ENCODE data around the gene COA1.
A peak's percentile ranks its signal among the peaks of the same experiment; 100 is the strongest.

Gene COA1

DNA sequence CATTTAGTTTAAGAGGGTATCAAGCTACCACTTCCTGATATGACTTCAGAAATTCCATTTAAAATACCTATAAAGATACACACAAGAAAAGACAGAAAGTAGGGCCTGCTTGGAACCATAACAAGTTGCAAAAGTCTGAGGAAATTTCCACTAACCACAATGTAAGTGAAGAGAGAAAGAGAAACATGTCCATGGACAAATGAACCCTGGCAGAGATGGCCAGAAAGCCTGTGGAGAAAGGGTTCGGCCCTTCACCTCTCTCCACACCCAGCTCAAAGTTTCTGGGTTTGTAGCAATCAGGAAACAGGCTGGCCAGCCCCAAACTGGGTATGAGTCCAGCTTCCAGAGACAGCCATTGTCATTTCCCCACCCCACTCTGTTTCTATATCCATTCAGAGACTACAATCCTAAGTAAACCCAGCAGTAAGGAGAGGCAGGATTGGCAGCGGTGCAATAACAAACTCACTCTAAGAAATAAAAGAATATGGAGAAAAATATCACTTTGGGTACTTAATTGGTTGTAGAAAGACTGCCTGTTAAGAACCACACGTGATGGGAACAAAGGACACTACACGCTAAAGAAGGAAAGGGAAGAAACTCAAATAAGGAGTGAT is 75.3 kb downstream of the COA1 start:
- no peak for DNase-seq (ENCODE audit: low read depth in 3 of 3)

DNA sequence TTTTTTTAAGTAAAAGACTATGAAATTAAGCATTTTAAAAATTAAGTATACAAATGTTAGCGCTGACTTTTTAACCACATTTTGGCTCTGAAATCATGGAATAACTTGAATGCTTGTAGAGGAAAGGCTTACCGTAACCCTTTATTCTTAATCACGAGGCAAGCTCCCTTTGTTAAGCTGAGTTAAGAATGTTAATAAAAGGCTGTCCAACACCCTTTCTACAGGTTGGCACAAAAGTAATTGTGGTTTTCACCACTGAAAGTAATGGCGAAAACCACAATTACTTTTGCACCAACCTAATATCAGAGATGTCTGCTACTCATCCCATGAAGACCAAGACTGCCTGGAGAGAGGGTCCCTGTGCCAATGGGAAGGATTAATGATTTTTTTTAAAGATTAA is 75.9 kb downstream of the COA1 start:
- no peak for DNase-seq (ENCODE audit: low read depth in 3 of 3)

DNA sequence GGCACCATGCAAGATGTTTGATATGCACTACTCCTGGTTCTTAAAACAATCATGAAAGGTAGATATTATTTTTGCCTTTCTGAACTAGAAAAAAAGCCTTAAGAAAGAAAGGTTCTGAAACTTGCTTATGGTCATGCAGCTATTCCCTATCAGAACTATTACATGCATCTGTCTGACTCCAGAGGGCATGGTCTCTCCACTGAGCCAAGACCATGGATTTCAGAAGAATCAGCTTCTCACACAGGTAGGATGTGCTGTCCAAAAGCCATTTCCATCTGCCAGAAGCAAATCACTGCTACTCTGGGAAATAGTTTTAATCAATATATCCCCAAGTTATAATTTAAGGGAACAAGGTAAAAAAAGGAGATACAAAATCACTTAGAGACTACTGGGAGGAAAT is 77.0 kb downstream of the COA1 start:
- DNase-seq (ENCODE audit: low read depth in 3 of 3), result no peak

DNA sequence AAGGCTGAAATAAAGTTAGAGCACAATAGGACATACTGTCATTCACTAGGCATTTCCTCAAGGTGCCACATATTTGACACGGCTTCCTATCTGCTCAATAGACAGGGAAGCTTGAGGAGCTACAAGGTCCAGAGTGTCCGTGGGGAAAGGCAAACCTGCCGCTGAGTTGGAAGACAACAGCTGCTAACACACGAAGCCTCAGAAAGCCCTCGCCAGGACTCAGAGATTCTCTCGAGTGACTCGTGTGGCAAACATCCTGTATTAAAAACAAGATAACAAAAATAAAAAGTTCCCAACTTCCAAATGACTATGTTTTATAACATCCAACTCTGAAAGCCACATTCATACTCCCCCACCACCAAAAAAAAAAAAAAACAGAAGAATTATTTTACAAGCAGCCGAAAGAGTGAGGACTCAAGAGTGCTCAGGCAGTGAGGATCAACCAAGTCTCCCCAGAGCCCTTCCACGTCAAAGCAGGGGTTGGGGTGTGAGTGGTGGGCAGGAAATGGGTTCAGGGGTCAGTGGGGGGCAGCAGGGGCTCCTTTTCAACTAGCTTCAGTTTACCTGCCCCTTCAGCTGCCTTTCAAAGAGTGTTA is 78.8 kb downstream of the COA1 start:
- no peak for DNase-seq (ENCODE audit: low read depth in 3 of 3)

DNA sequence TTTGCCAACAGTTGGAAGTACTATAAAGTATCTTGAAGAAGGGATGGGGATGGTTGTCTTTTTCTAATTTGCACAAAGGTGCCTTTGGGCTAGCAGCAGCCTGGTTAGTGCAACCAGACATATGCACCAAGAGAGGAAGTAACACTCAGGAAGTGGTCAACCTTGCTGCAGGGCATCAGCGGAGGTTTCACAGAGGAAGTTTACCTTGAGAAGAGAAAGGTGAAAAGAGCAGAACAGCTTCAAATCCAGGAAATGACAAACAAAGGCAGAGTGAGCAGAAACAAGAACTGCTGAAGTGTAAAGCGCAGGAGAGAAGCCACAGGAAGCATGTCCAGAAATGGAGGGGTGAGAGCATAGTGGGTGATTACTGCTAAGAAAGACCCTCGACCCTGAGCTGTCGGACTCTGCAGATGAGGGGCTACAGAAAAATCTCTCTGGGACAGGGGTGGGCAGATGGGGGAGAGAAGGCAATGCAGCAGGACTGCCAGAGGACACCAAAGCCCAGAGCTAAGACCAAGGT is 79.5 kb downstream of the COA1 start:
- peak in 1 of 3 experiments; percentile 37 for DNase-seq (ENCODE audit: low read depth in 3 of 3)

DNA sequence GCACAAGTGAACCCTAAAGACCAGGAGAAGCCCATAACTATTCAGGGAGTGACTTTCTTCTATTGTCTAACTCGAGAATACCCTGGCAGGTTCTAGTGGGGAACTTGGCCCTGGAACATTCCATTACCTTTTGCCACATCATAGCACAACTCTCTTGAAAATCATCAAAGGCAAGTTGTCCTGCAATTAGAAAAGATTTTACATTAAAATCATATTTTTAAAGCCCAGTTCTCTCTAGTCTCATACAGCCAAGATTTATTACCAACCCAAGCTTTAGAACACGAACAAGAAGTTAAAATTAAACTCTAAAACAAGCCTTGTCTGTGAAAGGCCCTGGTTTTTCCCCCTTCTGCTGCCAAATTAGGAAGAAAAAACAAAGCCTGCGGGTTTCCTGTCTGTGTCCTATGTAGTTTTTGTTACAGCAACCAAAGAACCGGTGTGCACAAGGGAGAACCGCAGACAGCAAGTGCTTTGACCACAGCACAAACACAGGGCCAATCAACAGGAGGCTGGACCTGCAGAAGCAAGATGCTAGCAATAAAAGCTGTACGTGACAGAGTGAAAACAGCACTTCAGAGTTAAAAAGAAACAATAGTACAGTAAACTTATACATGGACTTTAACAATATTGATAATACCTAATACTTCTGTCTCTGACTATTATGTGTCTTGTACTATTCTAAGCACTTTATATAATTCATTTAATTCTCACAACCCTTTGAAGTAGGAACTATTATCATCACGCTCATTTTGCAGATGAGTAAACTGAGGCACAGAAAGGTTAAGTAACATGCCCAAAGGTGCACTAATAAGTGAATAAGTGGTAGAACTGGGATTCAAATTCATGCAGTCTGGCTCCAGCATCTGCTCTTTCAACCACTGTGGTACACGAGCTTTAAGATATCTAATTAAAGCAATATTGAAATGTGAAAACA is 80.6 kb downstream of the COA1 start:
- no peak for DNase-seq (ENCODE audit: low read depth in 3 of 3)

DNA sequence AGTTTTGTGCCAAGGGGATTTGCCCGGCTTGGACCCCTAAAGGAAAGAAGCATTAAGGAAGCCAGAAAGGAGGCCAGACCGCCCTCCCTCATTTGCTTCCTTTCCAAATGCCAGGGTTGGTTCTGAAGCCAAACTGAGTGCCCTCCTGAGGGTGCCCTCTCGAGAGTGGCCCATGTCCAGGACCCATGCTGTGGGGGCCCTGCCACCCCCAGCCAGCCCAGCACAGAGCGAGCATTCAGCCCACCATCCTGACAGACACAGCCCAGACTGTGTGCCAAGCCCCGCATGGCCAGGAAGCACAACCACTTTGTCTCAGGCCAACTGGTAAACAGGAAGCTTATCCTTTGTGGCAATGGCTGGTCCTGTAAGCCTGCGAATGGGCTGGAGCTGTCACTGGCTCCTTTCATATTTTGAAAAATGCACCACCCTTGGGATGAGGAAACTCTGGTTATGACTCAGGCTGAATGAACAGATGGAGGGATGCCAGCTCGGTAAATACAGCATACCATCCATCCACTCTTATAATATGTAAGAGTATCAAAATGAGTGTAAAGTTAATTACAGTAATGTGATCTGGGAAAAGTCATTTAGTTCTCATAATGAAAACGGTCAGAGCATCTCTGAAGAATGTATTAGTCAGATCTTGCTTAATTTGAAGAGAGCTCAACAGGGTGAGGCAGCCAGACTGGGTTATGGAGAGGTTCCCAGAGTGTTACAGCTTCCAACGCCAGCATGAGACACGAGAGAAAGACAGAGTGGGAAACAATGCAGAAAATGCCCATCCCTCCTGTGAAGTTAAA is 81.5 kb downstream of the COA1 start:
- peak in 1 of 3 experiments; percentile 12 for DNase-seq (ENCODE audit: low read depth in 3 of 3)

DNA sequence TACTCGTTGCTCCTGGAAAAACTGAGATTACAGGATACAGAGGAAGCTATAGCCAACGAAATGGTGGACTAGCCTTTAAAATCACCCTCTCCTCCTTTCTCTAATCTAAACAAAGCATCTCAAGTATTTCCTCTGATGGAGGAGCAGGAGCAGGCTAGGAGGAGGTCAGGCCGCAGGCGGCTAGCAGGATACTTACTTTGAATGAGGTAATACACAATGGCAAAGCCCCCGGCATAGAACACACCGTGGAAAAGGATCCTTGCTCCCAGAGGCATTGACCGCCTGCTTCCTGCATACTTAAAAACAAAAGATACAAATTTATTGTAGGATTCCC is 82.0 kb downstream of the COA1 start:
- no peak for DNase-seq (ENCODE audit: low read depth in 3 of 3)

DNA sequence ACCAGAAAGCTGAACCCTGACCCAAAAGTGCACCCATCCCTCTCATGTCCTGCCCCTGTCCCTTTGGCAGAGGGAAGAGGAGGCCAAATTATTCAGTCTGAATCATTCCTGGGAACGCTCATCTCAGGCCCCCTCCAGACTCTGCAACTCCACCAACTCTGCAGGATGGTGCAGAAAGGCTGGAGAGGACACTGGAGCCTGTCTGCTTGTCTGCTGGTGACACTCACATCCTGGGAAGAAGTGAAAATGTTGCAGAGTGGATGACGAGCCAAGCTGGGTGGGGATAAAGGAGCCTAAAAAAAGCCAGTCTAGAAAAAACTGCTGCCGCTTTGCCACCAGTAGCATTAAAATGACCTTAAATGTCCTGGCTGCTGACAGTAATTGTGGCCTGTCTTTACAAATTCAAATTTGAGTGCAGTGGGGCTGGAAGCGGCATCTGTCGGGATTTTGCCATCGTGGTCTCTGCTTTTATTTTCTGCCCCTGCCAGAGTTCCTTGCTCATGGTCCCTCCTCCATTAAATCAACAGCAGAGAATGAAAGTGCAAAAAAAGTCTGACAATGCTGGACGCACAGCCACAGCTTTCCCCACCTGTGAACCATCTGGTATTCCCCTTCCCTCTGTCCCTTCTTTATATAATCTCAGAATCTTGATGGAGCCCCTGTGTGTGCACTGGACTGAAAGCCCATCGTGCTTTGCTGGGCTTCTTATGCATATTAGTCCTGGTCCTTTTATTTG is 82.6 kb downstream of the COA1 start:
- DNase-seq (ENCODE audit: low read depth in 3 of 3), result no peak

DNA sequence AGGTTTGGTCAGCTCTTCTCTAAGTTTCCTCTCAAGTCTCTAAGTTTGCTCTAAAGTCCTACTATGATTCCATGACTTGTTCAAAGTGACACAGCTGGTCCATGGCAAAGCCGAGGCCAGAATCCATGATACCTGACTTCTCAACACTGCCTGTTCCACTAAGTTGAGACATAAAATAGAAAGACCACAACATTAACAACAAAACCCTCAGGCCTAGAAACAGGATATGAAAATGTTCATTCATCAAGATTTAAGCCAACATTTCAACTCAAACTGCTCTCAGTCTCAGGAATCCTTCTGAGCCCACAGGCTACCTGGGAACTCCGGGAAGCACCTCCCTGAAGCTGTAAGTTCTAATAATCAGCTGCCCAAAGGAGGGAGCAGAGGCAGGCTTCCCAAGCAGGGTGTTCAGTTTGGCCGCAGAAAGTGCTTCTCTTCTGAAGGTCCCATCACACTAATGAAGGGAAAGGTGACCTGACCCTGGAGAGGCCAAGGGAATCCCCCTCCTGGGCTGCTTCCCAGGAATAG is 83.6 kb downstream of the COA1 start:
- DNase-seq (ENCODE audit: low read depth in 3 of 3), result no peak

DNA sequence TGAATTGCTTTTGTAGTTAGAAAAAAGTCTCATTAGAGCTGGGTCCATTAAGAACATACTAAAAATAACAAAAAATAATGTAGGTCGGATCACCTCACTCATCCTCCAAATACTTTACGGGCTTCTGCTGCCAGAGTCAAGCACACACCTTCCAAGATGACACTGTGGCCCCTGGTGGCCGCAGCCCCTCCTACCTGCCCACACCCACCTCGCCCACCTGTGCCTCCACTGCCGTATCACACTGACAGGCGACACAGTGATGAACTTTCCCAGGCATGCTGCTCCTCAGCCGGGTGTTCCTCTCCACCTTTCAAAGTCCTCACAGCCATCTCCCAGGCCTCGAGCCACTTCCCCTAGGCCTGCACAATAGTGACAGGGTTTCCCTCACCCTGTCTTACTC is 85.5 kb downstream of the COA1 start:
- no peak for DNase-seq (ENCODE audit: low read depth in 3 of 3)

DNA sequence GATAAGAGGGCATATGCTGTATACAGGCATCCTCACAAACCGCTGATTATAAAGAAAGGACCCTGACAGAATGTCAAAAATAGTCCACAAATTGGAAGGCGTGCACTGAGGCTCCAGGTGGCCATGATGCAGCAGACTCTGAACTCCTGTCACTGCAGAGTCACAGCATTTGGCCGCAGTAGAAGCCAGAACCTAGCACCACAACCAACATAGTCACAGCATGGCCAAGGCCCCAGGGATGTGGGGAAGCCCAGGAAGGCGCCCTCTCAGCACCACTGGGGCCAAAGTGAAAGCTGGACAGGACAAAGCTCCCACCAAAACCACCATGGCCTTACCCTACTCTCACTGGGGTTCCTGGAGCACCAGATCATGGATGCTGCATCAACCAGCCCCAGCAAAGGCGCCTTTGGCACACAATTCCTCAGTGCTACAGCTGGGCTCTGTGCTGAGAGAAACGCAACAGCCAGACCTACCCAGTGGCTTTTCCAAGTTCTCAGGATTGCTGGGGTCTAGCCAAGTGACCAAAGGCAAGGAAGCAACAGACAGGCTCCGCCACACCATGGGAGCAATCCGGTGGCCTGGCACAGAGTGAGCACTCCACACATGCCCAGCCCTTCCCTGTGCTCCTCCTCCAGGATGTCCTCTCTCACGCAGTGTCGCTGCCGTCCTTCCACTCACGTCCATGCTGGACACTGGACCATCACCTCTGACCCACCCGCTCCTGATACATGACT is 86.3 kb downstream of the COA1 start:
- DNase-seq (ENCODE audit: low read depth in 3 of 3), result no peak

DNA sequence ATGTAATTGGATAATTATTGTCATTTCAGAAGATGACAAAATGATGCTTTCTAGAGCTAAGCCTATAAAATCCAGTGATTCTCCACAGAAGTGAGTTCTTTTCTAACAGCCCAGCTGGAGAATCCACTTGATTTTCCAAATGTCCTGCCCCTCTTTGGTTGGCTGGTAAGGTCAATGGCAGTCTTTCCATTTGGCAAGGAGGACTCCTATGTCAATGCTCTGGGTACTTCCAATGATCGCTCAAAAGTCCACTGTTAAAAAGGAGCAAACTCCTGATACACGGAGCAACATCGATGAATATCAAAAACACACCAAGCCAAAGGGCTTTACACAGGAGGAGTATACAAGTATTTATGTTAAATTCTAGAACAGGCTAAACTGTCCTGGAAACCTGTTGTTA is 88.6 kb downstream of the COA1 start:
- no peak for DNase-seq (ENCODE audit: low read depth in 3 of 3)

DNA sequence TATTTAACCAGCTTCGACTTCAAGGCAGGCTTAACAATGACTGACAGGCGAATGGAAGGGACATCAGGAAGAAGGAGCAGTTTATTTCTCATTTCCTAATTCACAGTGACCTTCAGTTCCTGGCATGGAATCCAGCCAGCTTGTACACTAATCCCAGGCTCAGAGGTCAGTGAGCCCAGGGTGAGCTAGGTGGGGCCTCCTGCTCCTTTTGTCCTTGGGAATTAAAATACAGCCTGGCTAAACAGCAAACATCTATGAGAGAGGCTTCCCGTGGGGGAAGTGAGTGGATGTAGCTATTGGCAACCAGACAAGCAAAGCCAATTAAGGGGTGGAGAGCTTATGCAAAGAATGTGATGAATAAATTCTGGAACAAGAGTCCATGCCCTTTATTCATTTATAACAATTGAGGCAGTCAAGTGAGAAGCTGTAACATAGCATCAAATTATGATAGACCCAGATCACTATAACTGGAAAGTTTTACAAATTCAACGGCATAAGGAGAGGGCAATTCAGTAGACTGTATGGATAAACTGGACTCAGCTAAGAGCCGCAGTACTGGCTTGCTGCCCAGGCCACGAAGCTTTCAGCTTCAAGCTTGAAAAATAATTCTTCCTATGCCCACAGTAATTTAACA is 89.3 kb downstream of the COA1 start:
- DNase-seq (ENCODE audit: low read depth in 3 of 3), result no peak

DNA sequence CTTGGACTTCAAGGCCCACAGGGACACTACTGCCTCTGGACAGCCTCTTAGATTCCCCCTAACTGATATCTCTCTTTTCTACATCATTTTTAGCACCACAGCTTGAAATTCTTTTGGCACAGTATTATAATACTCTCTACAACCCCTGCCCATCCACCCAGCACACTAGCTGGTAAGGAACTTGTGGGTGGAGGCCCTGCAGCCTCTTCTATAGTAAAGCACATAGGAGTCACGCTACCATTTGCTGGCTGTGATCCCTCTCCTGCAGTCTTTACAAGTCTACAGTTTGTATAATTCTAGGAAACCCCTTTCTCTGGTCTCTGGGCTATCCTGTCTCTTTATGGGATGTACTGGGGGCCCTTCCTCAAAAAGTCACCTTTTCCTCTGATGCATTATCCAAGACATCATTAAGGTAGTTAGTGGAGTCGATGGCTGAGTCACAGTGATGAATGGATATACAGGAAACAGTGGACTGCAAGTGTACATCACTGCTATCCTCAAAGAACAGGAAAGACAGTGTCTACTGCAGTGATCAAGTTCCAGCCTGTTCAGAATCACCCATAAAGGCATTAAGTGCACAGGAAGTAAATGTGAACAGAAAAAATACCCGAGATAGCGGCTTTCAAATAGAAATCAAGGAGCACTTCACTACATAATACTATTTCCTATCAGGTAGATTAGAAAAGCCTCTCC is 92.1 kb downstream of the COA1 start:
- no peak for DNase-seq (ENCODE audit: low read depth in 3 of 3)

DNA sequence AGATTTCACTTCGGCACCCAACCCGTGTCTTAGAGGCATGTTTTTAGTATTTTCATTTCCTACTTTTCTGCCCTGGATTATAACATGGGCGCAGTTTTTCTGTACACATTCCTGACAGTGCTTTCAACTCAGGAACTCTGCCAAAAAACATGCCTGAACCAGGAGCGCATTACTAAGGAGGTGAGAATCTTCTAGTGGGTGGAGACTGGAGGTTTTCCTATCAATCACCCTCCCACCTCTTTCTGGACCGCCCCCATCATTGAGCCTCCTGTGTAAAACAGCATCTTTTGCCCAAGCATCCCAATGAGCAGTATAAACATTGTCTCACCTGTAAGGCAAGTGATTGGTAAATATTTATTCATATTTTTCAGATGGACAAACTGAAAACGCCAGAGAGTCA is 93.2 kb downstream of the COA1 start:
- no peak for DNase-seq (ENCODE audit: low read depth in 3 of 3)

DNA sequence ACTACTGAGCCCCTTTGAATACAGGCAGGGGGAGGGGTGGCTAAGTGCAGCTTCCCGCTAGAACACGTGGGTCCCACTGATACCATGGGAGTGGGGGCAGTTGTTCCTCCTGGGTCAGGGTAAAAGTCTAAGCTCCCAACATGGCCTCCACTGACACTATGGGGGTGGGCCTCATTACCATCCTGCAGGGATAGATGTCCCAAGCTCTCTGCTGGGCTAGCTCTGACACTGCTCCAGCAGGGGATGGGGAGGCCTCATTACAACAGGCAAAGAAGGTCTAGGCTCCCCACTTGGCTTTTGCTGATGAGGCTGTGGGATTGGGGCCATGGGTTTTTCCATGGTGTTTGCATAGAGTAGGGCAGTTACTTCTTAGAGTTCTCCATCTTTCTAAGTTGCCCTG is 94.9 kb downstream of the COA1 start:
- DNase-seq (ENCODE audit: low read depth in 3 of 3), result no peak

DNA sequence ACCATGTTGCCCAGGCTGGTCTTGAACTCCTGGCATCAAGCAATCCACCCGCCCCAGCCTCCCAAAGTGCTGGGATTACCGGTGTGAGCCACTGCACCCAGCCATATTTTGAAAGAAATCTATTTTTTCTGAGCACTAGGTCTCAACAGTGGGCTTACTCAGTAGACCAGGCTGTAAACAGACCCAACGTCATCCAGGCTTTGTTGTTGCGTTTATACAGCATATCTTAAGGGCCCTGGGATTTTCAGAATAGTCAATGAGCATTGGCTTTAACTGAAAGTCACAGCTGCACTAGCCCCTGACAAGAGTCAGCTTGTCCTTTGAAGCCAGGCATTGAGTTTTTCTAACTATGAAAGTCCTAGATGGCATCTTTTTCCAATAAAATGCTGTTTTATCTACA is 96.6 kb downstream of the COA1 start:
- no peak for DNase-seq (ENCODE audit: low read depth in 3 of 3)

DNA sequence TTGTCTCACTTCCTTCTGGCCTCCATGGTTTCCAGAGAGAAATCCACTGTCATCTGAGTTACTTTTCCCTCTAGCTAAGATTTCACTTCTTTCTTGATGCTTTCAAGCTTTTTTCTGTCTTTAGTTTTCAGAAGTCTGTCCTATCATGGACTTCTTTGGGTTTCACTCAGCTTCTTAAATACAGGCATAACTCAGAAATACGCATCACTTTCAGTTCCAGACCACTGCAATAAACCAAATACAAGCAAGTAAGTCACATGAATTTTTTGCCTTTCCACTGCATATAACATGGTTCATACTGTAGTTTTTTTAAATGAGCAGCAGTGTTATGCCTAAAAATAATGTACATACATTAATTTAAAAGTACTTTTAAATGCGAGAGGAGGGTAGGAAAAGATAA is 97.8 kb downstream of the COA1 start:
- DNase-seq (ENCODE audit: low read depth in 3 of 3), result no peak
